Measurements from ENCODE around the gene ATRN.

GRCh38 chr20:3690413-3690812 lies 219.6 kb downstream of the ATRN start:
- no peak for TF ChIP-seq CTCF (IDR thresholded peaks at IDR 0.05; ENCODE audit: borderline replicate concordance, extremely low read depth, low read length, poor library complexity, severe bottlenecking)
- no peak for TF ChIP-seq EZH2 (IDR thresholded peaks at IDR 0.05; ENCODE audit: borderline replicate concordance, low read depth, low read length, severe bottlenecking)
